Osteocyte (in vitro differentiated cells): ENCODE data around the gene RAB39A. TPM values are rescaled to one million over a fixed set of nuclear protein-coding genes. Genes with fewer than 3 reads are reported as not detected.
A peak's percentile ranks its signal among the peaks of the same experiment; 100 is the strongest.
"Not testable (repeated sequence)": the region's sequence is repeated elsewhere in the genome, so short reads cannot be mapped to it uniquely, and the experiment has no call there.

Experiments
- DNase-seq: peaks from one replicate; pipeline ENCODE4 v3.0.0; 2021; ENCODE audit warnings: mixed read lengths; ENCODE audit not compliant: unreplicated experiment; ENCODE audit errors: extremely low spot score
- H3K27ac Mint-ChIP-seq: one replicate; pipeline ENCODE4 v1.8.0; 2021; ENCODE audit warnings: mild to moderate bottlenecking, mixed read lengths; ENCODE audit not compliant: unreplicated experiment
- H3K27me3 Mint-ChIP-seq: one replicate; pipeline ENCODE4 v1.8.0; 2021; ENCODE audit warnings: mixed read lengths; ENCODE audit not compliant: unreplicated experiment
- H3K36me3 Mint-ChIP-seq: one replicate; pipeline ENCODE4 v1.8.0; 2021; ENCODE audit warnings: mixed read lengths; ENCODE audit not compliant: unreplicated experiment
- H3K4me1 Mint-ChIP-seq: one replicate; pipeline ENCODE4 v1.8.0; 2021; ENCODE audit warnings: mixed read lengths; ENCODE audit not compliant: unreplicated experiment
- H3K4me3 Mint-ChIP-seq: one replicate; pipeline ENCODE4 v1.8.0; 2021; ENCODE audit warnings: mild to moderate bottlenecking, moderate library complexity, mixed read lengths; ENCODE audit not compliant: unreplicated experiment
- H3K9me3 Mint-ChIP-seq: one replicate; pipeline ENCODE4 v1.8.0; 2021; ENCODE audit warnings: mixed read lengths; ENCODE audit not compliant: unreplicated experiment
- CTCF ChIP-seq: fragments of 200-600 bp; sonication (generic); IDR thresholded peaks from 2 replicates; pipeline ENCODE4 v1.5.0; 2021; ENCODE audit warnings: antibody characterized with exemption, mild to moderate bottlenecking, moderate library complexity
- total RNA-seq: library from RNA; stranded (reverse); gene quantifications from 2 replicates; pipeline ENCODE4 v1.2.1, GENCODE V29; 2021

RAB39A gene
- total RNA-seq, 1 donor from 2014 or later = not detected

DNA sequence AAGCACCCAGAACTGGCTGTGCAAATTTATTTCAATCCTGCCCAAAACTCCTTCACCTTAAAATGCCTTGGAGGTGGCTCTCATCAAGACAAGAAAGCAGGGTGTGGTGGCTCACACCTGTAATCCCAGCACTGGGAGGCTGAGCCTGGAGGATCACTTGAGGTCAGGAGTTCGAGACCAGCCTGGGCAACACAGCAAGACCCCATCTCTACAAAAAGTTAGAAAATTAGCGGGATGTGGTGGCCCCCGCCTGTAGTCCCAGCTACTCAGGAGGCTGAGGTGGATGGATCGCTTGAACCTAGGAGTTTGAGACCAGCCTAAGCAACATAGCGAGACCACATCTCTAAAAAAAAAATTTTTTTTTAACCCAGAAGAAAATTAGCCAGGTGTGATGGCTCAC lies 689 bp upstream of the RAB39A start:
- TF ChIP-seq CTCF = no peak
- Mint-ChIP-seq H3K4me3 (no peak overlapping the region), H3K4me1 (peaks cover 9% of the 10 kb centered on the region), H3K27me3 (peaks cover 23% of the 10 kb centered on the region), H3K27ac (no peak overlapping the region), H3K36me3 (no peaks in the 10 kb centered on the region), H3K9me3 (no peaks in the 10 kb centered on the region)
- no peak for DNase-seq

GRCh38 chr11:107928767-107929507 lies 689 bp downstream of the RAB39A start:
- Mint-ChIP-seq H3K36me3 (no peaks in the 10 kb centered on the region), H3K4me1 (peaks cover 9% of the 10 kb centered on the region), H3K4me3 (peak overlapping the region; percentile 62), H3K9me3 (no peaks in the 10 kb centered on the region), H3K27me3 (peaks cover 20% of the 10 kb centered on the region), H3K27ac (no peak overlapping the region)
- DNase-seq = no peak
- no peak for TF ChIP-seq CTCF

GRCh38 chr11:107929611-107930200 lies 1.5 kb downstream of the RAB39A start:
- Mint-ChIP-seq H3K4me3 (no peak overlapping the region), H3K4me1 (peaks cover 9% of the 10 kb centered on the region)

DNA sequence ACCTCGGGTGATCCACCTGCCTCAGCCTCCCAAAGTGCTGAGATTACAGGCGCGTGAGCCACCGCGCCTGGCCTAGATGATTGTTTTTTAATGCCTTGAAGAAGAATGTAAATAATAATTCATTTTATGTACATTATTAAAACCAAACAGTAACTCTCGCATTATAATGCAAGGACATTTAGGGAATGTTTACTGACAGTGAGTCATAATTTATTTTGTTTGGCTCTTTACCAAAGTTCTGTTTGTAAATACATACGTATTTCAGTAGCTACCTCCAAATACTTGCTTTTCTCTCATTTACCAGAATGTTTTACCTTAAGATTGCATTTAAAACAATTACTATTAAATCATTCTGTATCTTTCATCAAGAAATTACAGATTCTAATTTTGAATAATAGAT lies 3.0 kb downstream of the RAB39A start:
- DNase-seq = no peak
- H3K27me3 Mint-ChIP-seq = peaks cover 20% of the 10 kb centered on the region
- no peaks in the 10 kb centered on the region for H3K9me3 Mint-ChIP-seq
- peaks cover 9% of the 10 kb centered on the region for H3K4me1 Mint-ChIP-seq
- H3K27ac Mint-ChIP-seq = no peak overlapping the region
- no peaks in the 10 kb centered on the region for H3K36me3 Mint-ChIP-seq
- TF ChIP-seq CTCF = no peak
- no peak overlapping the region for H3K4me3 Mint-ChIP-seq

More at GRCh38 chr11:107929611-107930200, 1.5 kb downstream of the RAB39A start:
- Mint-ChIP-seq H3K9me3 (no peaks in the 10 kb centered on the region), H3K36me3 (no peaks in the 10 kb centered on the region), H3K27me3 (peaks cover 20% of the 10 kb centered on the region), H3K27ac (no peak overlapping the region)
- TF ChIP-seq CTCF = no peak
- DNase-seq = no peak

- DNase-seq = no peak
- no peak for TF ChIP-seq CTCF
- Mint-ChIP-seq H3K36me3 (no peaks in the 10 kb centered on the region), H3K27ac (no peak overlapping the region), H3K4me1 (no peaks in the 10 kb centered on the region), H3K9me3 (no peaks in the 10 kb centered on the region), H3K27me3 (no peaks in the 10 kb centered on the region), H3K4me3 (no peak overlapping the region)
These were observed 19.7 kb downstream of the RAB39A start for GRCh38 chr11:107947904-107948303.

DNA sequence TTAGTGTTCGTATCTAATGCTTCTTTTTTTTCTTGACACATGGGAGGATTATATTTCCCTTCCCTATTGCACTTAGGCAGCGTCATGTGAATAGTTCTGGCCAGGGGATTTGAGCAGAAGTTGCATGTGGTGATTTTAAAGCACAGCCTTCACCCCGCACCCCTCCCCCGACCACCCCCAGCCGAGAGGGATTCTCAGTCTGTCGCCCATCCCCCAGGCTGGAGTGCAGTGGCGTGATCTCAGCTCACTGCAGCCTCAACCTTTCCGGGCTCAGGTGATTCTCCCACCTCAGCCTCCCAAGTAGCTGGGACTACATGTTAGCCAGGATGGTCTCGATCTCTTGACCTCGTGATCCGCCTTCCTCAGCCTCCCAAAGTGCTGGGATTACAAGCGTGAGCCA lies 20.1 kb downstream of the RAB39A start:
- not testable (repeated sequence) for H3K4me1 Mint-ChIP-seq, DNase-seq, H3K36me3 Mint-ChIP-seq

More for the DNA sequence above, 20.1 kb downstream of the RAB39A start:
- H3K9me3 Mint-ChIP-seq, H3K4me3 Mint-ChIP-seq, H3K27me3 Mint-ChIP-seq, H3K27ac Mint-ChIP-seq: not testable (repeated sequence)
